ENCODE data around the gene SPAG16. TPM values are rescaled to one million over a fixed set of nuclear protein-coding genes. Genes with fewer than 3 reads are reported as not detected.

SPAG16 gene
- 10 to 100 TPM; 52.3 to 69.7 (median 66.3) TPM for polyA plus RNA-seq (ENCODE audit: insufficient read length in 4 of 4)

GRCh38 chr2:213284105-213285090 lies at the start of gene SPAG16:
Gene SPAG16 (plus strand): TSS chr2:213284464.
- peak; percentile 86 to 97 (median 94) for DNase-seq (ENCODE audit: low read depth in 4 of 4, low spot score in 2 of 4)

GRCh38 chr2:213234641-213235040 lies 49.6 kb upstream of the SPAG16 start:
- DNase-seq (ENCODE audit: low read depth in 4 of 4, low spot score in 2 of 4) = no peak

- DNase-seq (ENCODE audit: low read depth in 4 of 4, low spot score in 2 of 4) = no peak
Observed at GRCh38 chr2:213235741-213236140, 48.5 kb upstream of the SPAG16 start.

DNA sequence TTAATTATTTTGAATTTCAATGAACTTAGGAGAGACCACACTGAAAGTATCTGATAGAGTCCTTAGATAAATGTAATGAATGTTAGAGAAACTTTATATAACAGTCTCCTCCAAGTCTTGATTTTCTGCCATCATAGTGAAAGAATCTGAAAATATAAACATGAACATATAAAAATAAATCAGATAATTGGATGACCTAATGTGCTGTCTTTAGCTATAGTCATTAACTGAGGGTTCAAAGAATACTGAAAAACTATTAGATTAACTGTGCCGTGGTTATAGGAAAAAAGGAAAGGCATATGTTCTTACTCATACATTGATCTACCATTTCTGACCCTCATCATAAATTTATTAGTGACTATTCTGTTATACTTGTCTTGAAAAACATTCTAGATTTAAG lies 47.0 kb upstream of the SPAG16 start:
- DNase-seq (ENCODE audit: low read depth in 4 of 4, low spot score in 2 of 4) = no peak

DNA sequence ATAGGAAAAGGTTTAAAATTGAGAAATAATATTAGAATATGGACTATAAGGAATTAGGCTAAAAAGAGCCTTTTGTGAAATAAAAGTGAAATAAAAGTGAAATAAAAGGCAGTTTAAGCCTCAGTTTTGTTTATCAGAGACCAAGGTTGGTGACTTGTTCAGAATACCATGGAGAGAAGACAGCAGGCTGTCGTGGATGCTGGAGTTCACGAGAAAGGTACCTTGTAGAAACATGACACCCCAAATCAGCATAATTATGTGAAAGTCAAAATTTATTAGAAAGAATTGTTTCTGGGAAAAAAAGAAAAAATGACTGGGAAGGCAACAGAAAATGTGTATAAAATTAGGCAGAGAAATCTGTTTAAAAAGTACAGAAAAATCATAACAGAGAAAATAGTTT lies 46.5 kb upstream of the SPAG16 start:
- no peak for DNase-seq (ENCODE audit: low read depth in 4 of 4, low spot score in 2 of 4)

DNA sequence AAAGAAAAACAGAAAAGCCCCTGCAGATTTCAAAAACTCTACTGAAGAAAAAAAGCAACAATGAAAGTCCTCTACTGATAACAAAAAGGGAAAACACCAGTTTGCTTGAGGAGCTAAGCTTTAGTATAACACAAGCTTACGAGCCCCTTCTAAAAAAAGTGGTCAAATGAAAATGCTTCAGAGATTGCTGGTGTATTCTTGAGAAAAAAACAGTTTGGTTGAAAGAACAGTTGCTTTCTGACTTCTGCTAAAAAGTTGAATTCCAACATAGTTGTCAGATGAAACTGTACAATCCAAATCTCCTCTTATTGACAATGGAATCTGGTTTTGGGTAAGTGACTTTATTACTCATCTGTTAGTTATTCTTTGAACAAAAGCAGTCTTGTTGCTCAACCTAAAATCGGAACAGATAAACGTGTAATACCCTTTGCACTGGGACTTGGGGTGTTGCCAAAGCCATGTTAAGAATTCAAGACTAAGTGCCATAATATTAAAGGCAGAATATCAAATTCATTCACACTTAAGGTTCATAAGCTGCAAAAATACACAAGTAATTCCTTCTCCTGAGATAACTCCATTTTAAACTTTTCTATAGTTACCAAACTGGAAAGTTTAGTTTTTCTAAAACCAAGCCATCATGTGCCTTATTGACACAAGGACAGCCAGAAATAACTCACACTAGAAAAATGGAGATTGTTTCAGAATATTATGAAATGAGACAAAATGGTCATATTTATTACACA lies 45.3 kb upstream of the SPAG16 start:
- no peak for DNase-seq (ENCODE audit: low read depth in 4 of 4, low spot score in 2 of 4)

GRCh38 chr2:213241817-213242216 lies 42.4 kb upstream of the SPAG16 start:
- no peak for DNase-seq (ENCODE audit: low read depth in 4 of 4, low spot score in 2 of 4)

DNA sequence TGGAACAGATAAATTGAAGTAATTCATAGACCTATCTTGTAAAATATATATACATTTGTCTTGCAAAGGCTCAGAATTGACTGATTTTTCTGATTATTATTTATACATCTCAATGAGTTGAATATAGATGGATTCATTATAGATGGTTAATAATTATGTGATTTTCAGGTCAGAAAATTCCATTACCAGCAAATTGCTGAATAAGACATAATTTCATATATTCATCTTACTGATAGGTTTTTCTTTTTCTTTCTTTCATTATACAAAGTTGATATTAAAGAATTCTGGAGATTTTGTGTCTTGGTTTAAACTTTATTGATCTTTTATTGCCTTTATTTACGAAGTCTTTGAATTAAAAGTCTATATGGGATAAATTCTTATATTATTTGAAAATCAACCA lies 41.6 kb upstream of the SPAG16 start:
- DNase-seq (ENCODE audit: low read depth in 4 of 4, low spot score in 2 of 4) = no peak

GRCh38 chr2:213243189-213244044 lies 40.8 kb upstream of the SPAG16 start:
- DNase-seq (ENCODE audit: low read depth in 4 of 4, low spot score in 2 of 4) = no peak

DNA sequence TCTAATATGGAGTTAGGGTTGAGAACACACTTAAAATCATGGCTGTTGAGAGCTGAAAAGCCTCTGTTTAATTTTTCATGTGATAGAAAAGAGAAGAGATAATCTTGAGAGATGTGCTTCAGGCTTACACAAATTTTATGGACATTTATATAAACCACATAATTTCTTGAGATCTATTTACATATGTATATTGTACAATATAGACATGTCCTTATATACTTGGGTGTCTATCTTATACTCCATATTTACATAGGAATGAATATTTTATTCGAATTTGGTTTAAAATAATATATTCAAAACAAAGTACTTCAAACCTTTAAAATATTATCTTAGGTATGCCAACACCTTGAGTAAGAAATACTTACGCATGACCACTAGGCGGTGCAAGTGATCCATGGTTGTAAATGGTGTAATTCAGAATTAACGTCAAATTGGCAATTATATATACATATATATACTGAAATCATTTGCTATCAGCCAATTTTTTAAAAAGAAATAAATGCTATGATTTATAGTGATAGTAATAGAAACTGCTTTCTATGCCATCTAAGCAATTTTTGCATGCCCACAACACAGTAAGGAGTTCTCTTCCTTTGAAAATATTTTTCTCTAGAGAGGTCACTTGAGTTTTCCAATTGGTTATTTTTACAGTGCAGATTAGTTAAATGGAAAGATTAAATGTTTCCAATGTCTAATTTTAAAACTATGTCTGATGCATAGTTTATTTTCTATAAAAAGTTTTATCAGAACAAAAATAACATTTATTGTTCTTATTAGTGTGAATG lies 37.6 kb upstream of the SPAG16 start:
- DNase-seq (ENCODE audit: low read depth in 4 of 4, low spot score in 2 of 4) = no peak

DNA sequence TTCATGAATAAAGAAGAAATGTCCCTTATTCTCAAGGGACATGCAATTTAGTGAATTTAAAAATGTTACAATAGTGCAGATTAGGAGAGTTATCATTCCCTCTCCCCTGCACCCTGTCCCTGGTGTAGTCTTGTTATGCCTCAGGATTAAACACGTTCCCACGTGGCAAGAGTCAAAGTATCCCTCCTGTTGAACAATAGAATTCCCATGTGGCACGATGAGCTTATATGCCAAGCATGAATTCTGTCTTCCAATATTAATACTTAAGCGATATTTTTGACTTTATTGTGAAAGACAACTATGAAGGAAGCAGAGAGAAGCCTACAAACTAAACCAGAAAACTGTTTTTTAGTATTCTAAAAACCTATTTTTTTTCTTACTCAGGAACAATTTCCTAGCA lies 36.7 kb upstream of the SPAG16 start:
- no peak for DNase-seq (ENCODE audit: low read depth in 4 of 4, low spot score in 2 of 4)

DNA sequence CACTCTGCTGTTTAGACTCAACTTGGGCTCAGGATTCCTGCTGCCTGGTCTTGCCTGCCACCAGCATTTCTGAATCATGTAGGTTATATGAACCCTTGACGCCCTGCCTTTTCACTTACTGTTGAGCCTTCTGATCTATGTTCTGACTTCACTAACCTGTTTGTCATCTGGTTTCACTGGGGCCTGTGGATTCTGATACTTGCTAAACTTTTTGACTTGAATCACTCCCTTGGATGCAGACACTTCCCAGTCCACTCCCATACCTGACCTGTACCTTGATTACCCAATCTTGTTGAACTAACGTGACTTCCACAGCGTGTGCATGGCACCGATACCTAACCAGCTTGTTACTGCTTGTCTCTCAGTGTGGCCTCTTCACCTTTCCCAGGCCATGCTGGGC lies 35.6 kb upstream of the SPAG16 start:
- DNase-seq (ENCODE audit: low read depth in 4 of 4, low spot score in 2 of 4) = no peak

DNA sequence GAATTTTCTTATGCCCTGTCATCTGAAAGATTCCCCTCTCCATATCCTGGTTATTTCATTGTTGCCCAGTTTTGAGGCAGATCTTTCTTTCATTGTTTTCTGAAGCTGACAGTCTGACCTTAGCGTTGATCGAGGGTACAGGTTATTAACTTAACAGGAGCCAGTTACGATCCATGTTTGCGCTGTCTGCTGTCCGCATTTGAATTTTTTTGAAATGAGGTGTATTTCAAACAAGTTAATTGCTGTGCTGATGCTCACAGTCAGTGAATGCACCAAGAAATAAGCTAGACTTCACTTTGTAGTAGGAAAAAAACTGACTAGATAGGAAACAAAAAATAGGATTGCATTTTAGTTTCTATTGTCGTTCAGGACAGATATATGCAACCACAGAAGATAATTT lies 34.8 kb upstream of the SPAG16 start:
- no peak for DNase-seq (ENCODE audit: low read depth in 4 of 4, low spot score in 2 of 4)

DNA sequence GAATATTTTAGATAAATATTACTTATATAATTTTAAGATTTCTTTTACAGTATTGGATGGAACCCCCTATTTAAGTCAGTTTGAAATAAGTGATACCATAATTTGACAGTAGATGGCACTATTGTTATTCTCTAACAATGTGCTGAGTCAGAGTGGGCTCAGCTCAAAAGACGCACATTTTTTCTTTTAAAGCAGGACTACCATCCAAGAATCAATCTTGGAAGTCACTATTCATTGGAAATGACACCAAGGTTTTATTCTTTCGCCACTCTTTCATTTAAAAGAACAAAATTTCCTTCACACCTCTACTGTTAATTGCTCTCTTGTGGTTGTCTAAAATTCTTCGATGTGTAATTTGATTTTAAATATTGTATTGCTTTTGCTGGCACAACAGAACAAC lies 32.6 kb upstream of the SPAG16 start:
- DNase-seq (ENCODE audit: low read depth in 4 of 4, low spot score in 2 of 4) = peak; percentile 24 to 45 (median 40)

DNA sequence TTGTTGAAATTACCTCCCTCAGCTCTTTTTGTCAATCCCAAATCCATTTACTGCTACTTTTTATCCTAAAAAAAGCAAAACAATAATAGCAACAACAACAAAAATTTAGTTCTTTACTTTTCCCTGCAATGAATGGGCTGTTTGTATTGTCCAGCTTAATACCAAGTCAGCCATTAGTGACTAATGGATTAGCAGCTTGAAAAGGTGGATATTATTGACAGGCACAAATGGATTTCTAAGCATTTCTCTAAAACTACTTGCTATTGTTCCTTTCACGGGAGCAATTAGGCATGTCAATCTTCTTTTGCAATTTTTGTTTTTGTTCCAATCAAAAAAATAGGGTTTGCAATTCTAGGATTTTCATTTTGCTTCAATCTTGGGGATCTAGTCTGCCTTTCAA lies 32.1 kb upstream of the SPAG16 start:
- DNase-seq (ENCODE audit: low read depth in 4 of 4, low spot score in 2 of 4) = no peak

GRCh38 chr2:213253162-213253561 lies 31.1 kb upstream of the SPAG16 start:
- no peak for DNase-seq (ENCODE audit: low read depth in 4 of 4, low spot score in 2 of 4)

GRCh38 chr2:213259266-213259665 lies 25.0 kb upstream of the SPAG16 start:
- no peak for DNase-seq (ENCODE audit: low read depth in 4 of 4, low spot score in 2 of 4)

DNA sequence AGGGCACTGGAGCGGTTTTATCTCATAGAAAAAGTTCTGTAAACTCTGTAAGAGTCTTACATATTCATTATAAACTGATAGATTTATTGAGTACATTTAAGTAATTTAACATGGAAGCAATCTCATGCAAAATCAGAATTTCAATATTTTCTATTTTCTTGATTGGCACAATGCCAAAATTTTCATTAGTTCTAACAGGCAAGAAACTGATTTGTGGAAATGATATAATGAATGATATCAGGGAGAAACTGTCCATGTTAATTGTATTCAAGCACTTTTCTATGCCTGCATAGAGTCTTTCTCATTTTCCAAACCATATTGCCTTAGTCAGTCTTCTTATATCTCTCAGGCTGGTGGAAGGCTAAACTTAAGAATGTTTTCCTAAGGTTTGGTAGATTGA lies 23.0 kb upstream of the SPAG16 start:
- no peak for DNase-seq (ENCODE audit: low read depth in 4 of 4, low spot score in 2 of 4)

- DNase-seq (ENCODE audit: low read depth in 4 of 4, low spot score in 2 of 4) = no peak
Observed at GRCh38 chr2:213261715-213262114, 22.5 kb upstream of the SPAG16 start.

DNA sequence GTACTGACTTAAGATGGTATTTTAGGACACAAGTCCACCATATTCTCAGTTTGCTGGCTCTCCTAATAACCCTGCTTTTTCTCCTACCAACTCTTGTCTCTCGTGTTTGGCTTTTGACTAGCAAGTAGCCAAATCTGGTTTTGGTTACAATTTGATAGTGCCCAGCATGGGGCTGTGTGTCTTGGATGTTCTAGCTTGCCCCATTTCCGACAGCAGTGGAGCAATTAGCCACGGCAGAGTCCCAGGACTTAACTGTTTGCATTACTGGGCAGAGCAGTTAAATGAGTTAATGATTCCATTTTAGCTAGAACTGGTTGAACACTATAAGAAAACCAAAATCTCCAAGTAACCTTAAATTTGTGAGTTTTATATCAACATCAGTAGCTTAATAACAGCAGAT lies 18.6 kb upstream of the SPAG16 start:
- DNase-seq (ENCODE audit: low read depth in 4 of 4, low spot score in 2 of 4) = no peak
